ENCODE data around the gene RTN4RL1.

The RTN4RL1 gene

GRCh38 chr17:2042390-2042847 lies 17.3 kb upstream of the RTN4RL1 start (continued):
- no peak for TF ChIP-seq ZBTB44 (tag by site-specific recombination; IDR thresholded peaks at IDR 0.05)
- no peak for TF ChIP-seq ZNF174 (tag by site-specific recombination; IDR thresholded peaks at IDR 0.05)

GRCh38 chr17:2041561-2042389 lies 16.6 kb upstream of the RTN4RL1 start, which contains the start of gene OVCA2:
Gene OVCA2 (plus strand): TSS chr17:2042022. CDS start chr17:2042048, 26 bp downstream.
- Histone ChIP-seq H3K4me3 (ENCODE audit: low read depth, low read length) (peak within 1 kb of the TSS; percentile 70), H3K9me3 (ENCODE audit: control insufficient read depth, insufficient read depth, low read depth, low read length) (no peaks in the 10 kb centered on the region), H3K4me1 (ENCODE audit: control insufficient read depth, insufficient read depth, low read length) (peaks cover 6% of the 10 kb centered on the region), H3K27ac (ENCODE audit: extremely low read depth, low read depth, low read length) (peak within 1 kb of the TSS; percentile 81), H3K36me3 (ENCODE audit: control insufficient read depth in 2 of 2, insufficient read depth in 1 of 2, low read length in 2 of 2) (peaks cover 14 to 61% of the 10 kb centered on the region in 2 experiments)
- POLR2A ChIA-PET, result interaction anchor here (1.2 to 1.6 kb wide), 2 partner anchors 16 to 325 kb away, joined by 5 to 7 read pairs; partner anchors contain the start of gene RTN4RL1
- CTCF ChIA-PET, result interaction anchor here (0.6 to 1.9 kb wide), 9 partner anchors 10 to 331 kb away, joined by 3 to 13 read pairs (median 5); partner anchors contain the start of gene RTN4RL1
- TF ChIP-seq ZIC2 (tag by site-specific recombination; IDR thresholded peaks at IDR 0.05) (peak; percentile 51), SETDB1 (IDR thresholded peaks at IDR 0.05; ENCODE audit: insufficient read length, low read length) (no peak), ZNF146 (tag by site-specific recombination; IDR thresholded peaks at IDR 0.05) (no peak), ZNF202 (tag by site-specific recombination; IDR thresholded peaks at IDR 0.05; ENCODE audit: borderline replicate concordance) (no peak), ZNF302 (tag by site-specific recombination; IDR thresholded peaks at IDR 0.05; ENCODE audit: low read depth) (no peak), ZNF341 (tag by site-specific recombination; IDR thresholded peaks at IDR 0.05; ENCODE audit: low read depth) (peak; percentile 94), ZNF530 (tag by site-specific recombination; IDR thresholded peaks at IDR 0.05; ENCODE audit: low read depth) (no peak), ZNF391 (tag by site-specific recombination; IDR thresholded peaks at IDR 0.05; ENCODE audit: borderline replicate concordance, low read depth) (peak; percentile 42; the same call in 1 of the 2 replicates), ZNF830 (tag by site-specific recombination; IDR thresholded peaks at IDR 0.05; ENCODE audit: low read depth) (no peak), ZBTB8A (tag by site-specific recombination; IDR thresholded peaks at IDR 0.05) (peak; percentile 55; the same call in 1 of the 2 replicates), ZNF529 (tag by site-specific recombination; IDR thresholded peaks at IDR 0.05; ENCODE audit: insufficient replicate concordance) (no peak), ZSCAN30 (tag by site-specific recombination; IDR thresholded peaks at IDR 0.05) (no peak), ZNF558 (tag by site-specific recombination; IDR thresholded peaks at IDR 0.05) (no peak), ZNF785 (tag by site-specific recombination; IDR thresholded peaks at IDR 0.05) (no peak), PRDM4 (tag by site-specific recombination; IDR thresholded peaks at IDR 0.05) (no peak; the same call in 1 of the 2 replicates), ZBTB10 (tag by site-specific recombination; IDR thresholded peaks at IDR 0.05) (peak; percentile 59), ZNF398 (tag by site-specific recombination; IDR thresholded peaks at IDR 0.05) (peak; percentile 60), ZNF112 (tag by site-specific recombination; IDR thresholded peaks at IDR 0.05) (no peak), MYNN (tag by site-specific recombination; IDR thresholded peaks at IDR 0.05; ENCODE audit: borderline replicate concordance) (0 out of 2 replicates have a peak, but pooled peaks have one; percentile 21), ZNF768 (tag by site-specific recombination; IDR thresholded peaks at IDR 0.05) (no peak; the same call in 1 of the 2 replicates), ZNF623 (tag by site-specific recombination; IDR thresholded peaks at IDR 0.05) (no peak; the same call in 1 of the 2 replicates)
- TF ChIP-seq, protein P1, sequence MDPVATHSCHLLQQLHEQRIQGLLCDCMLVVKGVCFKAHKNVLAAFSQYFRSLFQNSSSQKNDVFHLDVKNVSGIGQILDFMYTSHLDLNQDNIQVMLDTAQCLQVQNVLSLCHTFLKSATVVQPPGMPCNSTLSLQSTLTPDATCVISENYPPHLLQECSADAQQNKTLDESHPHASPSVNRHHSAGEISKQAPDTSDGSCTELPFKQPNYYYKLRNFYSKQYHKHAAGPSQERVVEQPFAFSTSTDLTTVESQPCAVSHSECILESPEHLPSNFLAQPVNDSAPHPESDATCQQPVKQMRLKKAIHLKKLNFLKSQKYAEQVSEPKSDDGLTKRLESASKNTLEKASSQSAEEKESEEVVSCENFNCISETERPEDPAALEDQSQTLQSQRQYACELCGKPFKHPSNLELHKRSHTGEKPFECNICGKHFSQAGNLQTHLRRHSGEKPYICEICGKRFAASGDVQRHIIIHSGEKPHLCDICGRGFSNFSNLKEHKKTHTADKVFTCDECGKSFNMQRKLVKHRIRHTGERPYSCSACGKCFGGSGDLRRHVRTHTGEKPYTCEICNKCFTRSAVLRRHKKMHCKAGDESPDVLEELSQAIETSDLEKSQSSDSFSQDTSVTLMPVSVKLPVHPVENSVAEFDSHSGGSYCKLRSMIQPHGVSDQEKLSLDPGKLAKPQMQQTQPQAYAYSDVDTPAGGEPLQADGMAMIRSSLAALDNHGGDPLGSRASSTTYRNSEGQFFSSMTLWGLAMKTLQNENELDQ (tag by site-specific recombination; IDR thresholded peaks at IDR 0.05; ENCODE audit: low read depth), result no peak

Data from HEK293 (cell line).